ENCODE results near the gene GAS2L1. TPM values are rescaled to one million over a fixed set of nuclear protein-coding genes. Genes with fewer than 3 reads are reported as not detected.

The GAS2L1 gene
- total and polyA plus RNA-seq, 11 donors = 12.0 to 48.3 (median 18.0) TPM

DNA sequence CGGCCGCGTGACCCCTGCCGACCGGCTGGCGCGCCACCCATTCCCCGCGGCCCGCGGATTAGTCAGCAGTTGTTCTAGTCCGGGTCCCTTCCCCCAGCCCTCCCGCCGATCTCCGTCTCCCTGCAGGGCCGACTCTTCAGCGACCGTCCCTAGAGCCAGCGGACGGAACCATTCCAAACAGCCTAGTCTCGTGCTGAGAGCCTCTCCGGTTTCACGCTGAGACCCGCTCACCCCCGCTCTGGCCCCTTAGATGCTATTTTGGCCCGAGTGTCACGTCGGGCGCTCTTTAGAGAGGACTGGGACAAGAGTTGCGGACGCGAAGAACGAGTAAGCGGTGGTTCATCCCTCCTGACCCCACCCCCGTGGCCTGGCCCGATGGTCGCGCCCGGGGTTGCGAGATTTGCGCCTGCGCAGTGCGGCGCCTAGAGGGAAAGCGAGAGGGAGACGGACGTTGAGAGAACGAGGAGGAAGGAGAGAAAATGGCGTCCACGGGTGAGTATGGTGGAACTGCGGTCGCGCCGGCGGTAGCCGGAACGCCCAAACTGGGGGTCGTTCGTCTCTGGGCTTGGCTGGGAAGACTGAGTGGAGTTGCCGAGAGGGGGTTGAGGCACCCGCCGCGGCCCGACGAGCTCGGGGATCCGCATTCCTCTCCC, 38.5 kb upstream of the GAS2L1 start, which contains the start of the genes EWSR1 and RHBDD3:
TSS of gene EWSR1 (plus strand) at position 411 of the 653 bp plus-strand sequence. CDS start at position 480, 69 bp downstream.
TSS of gene RHBDD3 (minus strand) at position 124 of the 653 bp plus-strand sequence. CDS start 2,355 bp downstream, outside the sequence.
- ATAC-seq (peak; percentile 91 to 97 (median 92)), DNase-seq (peak; percentile 95 to 98 (median 98))
- TF ChIP-seq POLR2A (IDR thresholded peaks at IDR 0.05) = peak in 1 of 2 donors; percentile 49
- TF ChIP-seq, protein P1, sequence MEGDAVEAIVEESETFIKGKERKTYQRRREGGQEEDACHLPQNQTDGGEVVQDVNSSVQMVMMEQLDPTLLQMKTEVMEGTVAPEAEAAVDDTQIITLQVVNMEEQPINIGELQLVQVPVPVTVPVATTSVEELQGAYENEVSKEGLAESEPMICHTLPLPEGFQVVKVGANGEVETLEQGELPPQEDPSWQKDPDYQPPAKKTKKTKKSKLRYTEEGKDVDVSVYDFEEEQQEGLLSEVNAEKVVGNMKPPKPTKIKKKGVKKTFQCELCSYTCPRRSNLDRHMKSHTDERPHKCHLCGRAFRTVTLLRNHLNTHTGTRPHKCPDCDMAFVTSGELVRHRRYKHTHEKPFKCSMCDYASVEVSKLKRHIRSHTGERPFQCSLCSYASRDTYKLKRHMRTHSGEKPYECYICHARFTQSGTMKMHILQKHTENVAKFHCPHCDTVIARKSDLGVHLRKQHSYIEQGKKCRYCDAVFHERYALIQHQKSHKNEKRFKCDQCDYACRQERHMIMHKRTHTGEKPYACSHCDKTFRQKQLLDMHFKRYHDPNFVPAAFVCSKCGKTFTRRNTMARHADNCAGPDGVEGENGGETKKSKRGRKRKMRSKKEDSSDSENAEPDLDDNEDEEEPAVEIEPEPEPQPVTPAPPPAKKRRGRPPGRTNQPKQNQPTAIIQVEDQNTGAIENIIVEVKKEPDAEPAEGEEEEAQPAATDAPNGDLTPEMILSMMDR (IDR thresholded peaks at IDR 0.05) = no peak
- Histone ChIP-seq H3K4me3 (peak within 1 kb of the TSS; percentile 78 to 99 (median 92)), H3K27me3 (no peaks in the 10 kb centered on the region), H3K36me3 (peaks cover 0 to 51% (median 33%) of the 10 kb centered on the region in 9 donors), H3K27ac (peak within 1 kb of the TSS; percentile 97 to 100 (median 99)), H3K4me1 (peaks cover 0 to 61% (median 49%) of the 10 kb centered on the region in 12 donors), H3K9me3 (no peaks in the 10 kb centered on the region)
- WGBS, 4 donors = 0% methylated on average over 37 to 67 of the region's 67 CpGs
- intact Hi-C loops (cut with DNase I) = loop anchor here in 3 of 10 donors (1.0 to 5.0 kb wide), 4 partner anchors 38 to 47 kb away; partner anchors contain the start of genes GAS2L1 (in 3 of the 3) and RASL10A (in 1 of the 3)

DNA sequence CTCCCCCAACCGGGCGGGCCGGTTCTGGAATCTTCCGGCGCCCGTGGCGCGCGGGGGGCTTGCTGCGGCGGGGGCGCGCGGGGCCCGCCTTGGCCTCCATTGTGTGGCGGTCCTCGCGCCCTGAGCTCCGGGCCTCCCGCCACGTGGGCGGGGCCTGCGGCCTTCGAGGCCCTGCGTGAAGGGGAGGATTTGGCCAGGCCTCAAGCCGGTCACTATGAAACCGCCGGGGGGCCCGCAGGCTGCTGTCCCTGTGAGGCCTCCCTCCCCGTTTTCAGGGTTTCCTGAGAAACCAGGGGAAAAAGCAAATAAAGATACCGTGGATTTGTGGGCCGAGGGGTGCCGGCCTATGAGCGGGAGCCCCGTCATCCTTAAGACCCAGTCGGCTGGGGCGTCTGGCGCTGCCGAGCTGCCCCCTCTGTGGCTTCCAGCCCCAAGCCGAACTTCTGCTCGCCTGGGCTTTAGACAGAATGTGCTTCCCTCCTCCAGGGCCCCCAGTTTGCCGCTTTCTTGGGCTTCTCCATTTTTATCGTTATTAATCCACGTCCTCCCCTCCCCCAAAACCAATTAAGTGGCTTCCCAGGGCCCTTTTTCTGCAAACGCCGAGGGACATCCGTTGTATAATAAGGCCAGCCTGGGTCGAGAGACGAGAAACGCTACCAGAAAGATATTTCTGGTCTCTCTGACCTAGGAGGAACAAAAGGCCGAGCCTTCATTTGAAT, 37.8 kb upstream of the GAS2L1 start:
- WGBS, 4 donors = 0 to 1% (median 1%) methylated on average over 33 to 51 of the region's 51 CpGs
- Histone ChIP-seq H3K27me3 (no peaks in the 10 kb centered on the region), H3K27ac (peak overlapping the region; percentile 97 to 100 (median 99)), H3K36me3 (peaks cover 0 to 57% (median 39%) of the 10 kb centered on the region in 9 donors), H3K4me3 (peak overlapping the region; percentile 78 to 99 (median 92)), H3K4me1 (peaks cover 0 to 68% (median 55%) of the 10 kb centered on the region in 12 donors), H3K9me3 (no peaks in the 10 kb centered on the region)
- TF ChIP-seq POLR2A (IDR thresholded peaks at IDR 0.05) = no peak
- ATAC-seq = peak; percentile 5 to 76 (median 62)
- peak; percentile 75 to 85 (median 78) for DNase-seq
- intact Hi-C loops (cut with DNase I) = loop anchor here in 3 of 10 donors (1.0 to 5.0 kb wide), 4 partner anchors 38 to 46 kb away; partner anchors contain the start of genes GAS2L1 (in 3 of the 3) and RASL10A (in 1 of the 3)

DNA sequence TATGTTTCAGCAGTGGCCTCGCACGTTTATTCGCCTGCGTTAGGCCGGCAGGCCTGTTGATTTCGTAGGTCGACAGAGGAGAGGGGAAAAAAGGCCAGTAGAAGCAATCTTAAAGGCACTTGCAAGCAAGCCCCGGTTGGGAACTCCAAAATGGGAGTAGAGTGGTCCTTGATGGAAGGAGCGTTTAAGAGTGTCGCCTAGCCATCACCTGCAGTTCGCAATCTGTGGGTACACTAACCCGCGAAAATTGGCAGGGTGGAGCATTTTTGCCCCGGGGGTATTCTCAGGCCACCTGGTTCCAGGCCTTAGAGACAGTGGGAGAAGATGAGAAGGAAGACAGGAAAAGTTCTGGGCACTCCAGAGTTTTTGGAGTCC, 37.2 kb upstream of the GAS2L1 start:
- intact Hi-C loops (cut with DNase I) = loop anchor here in 2 of 10 donors (2.0 to 5.0 kb wide), 3 partner anchors 38 to 46 kb away; partner anchors contain the start of genes GAS2L1 (in 2 of the 2) and RASL10A (in 1 of the 2)
- no peaks in the 10 kb centered on the region for H3K9me3 ChIP-seq
- TF ChIP-seq, protein P1 (IDR thresholded peaks at IDR 0.05) = no peak
- no peak for TF ChIP-seq POLR2A (IDR thresholded peaks at IDR 0.05)
- DNase-seq (no peak), ATAC-seq (no peak)
- WGBS, 4 donors = 0 to 2% (median 2%) methylated on average over 14 of the region's 14 CpGs
- H3K4me1 ChIP-seq = peaks cover 0 to 73% (median 58%) of the 10 kb centered on the region in 12 donors
- peak overlapping the region in 11 of 12 donors; percentile 97 to 100 (median 99) for H3K27ac ChIP-seq
- peak overlapping the region; percentile 78 to 99 (median 92) for H3K4me3 ChIP-seq
- H3K27me3 ChIP-seq = no peaks in the 10 kb centered on the region
- H3K36me3 ChIP-seq = peaks cover 0 to 57% (median 39%) of the 10 kb centered on the region in 9 donors

DNA sequence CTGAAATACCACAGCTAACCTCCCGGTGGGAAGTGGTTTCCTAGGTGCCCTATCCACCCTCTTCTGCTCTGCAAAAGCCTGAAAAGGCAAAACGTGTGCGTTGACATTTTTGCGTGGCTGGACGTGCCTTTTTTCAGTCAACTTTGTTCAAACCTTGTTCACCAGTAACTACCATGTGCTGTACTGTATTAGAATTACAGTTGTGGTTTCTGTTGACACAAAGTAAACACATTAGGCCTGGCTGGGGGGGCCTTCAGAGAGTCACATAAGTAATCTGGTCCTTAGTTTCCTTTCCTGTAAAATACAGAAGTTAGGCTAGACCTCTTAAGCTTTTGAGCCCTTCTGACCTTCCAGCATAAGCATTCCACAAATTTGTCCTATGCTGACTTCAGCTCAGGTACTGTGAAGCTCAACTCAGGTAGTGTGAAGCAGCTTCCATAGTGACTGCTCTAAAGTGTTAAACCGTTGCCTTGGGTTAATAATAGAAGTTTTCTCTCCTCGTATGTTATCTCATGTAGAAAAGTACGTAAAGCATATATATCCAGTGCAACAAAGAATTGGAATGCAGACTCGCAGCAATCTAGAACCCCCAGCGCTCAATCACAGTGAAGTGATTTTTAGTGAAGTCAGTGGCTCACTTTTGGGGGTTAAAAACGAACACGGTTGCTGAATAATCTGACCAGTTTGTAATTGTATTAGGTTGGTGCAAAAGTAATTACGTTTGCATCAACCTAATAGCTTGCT, 36.5 kb upstream of the GAS2L1 start:
- Histone ChIP-seq H3K4me3 (peak overlapping the region; percentile 78 to 99 (median 92)), H3K4me1 (peaks cover 0 to 78% (median 58%) of the 10 kb centered on the region in 12 donors), H3K9me3 (no peaks in the 10 kb centered on the region), H3K36me3 (peaks cover 0 to 57% (median 40%) of the 10 kb centered on the region in 9 donors), H3K27me3 (no peaks in the 10 kb centered on the region), H3K27ac (peak overlapping the region in 11 of 12 donors; percentile 1 to 100 (median 99))
- WGBS, 4 donors = 9 to 12% (median 10%) methylated on average over 13 of the region's 13 CpGs
- ATAC-seq (no peak), DNase-seq (no peak)
- no peak for TF ChIP-seq POLR2A (IDR thresholded peaks at IDR 0.05)
- TF ChIP-seq, protein P1 (IDR thresholded peaks at IDR 0.05) = no peak
- intact Hi-C loops (cut with DNase I) = loop anchor here in 3 of 10 donors (2.0 to 5.0 kb wide), 3 partner anchors 37 to 45 kb away; partner anchors contain the start of genes GAS2L1 (in 3 of the 3) and RASL10A (in 1 of the 3)

Data from heart left ventricle (tissue), 16 donors.